GM18517 (cell line): ENCODE measurements around the gene MFRP.

ENCODE experiments used
- ATAC-seq: cut with Tn5 transposase; IDR thresholded peaks from one replicate; pipeline ENCODE4 v1.9.1; 2021; ENCODE audit warnings: mild to moderate bottlenecking, moderate library complexity; ENCODE audit not compliant: unreplicated experiment

Gene MFRP

DNA sequence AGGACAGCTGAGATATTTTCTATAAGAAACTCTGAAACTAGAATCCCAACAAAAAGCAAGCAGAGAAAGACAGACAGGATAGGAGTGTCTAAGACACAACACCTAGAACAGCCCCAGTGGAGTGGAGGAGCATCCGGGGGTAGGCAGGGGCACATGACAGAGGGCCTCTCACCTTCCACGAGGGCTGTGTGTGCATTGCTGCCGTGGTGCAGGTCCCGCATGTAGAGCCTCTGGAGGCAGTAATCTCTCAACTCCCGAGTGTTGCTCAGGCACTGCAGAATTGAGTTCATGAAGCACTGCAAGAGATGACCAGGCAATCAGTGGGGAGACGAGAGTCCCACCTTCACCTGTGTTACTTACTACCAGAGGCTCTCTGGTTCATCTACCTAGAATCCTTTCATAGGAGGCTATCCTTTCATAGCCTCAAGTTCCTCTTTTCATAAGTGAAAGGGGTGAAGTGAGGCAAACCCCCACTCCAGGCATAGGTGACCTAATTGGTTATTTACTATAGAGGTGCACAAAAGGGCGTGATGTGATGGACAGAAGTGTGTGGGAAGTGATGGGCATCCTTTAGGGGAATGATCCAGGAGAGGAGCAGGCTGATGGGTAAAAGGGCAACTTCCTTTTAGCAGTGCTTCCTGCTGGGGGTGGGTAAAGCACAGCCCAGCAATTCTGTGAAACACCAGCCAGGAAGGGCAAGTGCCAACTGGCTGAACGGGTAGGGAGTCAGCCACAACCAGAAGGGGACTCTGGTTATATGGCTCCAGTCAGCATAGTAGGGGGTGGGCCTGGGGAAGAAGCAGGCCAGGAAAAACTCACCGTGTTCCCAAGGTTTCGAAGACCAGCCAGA lies 13.1 kb upstream of the MFRP start:
- no peak for ATAC-seq

- ATAC-seq, result no peak
Observed at GRCh38 chr11:119357074-119357473, 10.6 kb upstream of the MFRP start.

DNA sequence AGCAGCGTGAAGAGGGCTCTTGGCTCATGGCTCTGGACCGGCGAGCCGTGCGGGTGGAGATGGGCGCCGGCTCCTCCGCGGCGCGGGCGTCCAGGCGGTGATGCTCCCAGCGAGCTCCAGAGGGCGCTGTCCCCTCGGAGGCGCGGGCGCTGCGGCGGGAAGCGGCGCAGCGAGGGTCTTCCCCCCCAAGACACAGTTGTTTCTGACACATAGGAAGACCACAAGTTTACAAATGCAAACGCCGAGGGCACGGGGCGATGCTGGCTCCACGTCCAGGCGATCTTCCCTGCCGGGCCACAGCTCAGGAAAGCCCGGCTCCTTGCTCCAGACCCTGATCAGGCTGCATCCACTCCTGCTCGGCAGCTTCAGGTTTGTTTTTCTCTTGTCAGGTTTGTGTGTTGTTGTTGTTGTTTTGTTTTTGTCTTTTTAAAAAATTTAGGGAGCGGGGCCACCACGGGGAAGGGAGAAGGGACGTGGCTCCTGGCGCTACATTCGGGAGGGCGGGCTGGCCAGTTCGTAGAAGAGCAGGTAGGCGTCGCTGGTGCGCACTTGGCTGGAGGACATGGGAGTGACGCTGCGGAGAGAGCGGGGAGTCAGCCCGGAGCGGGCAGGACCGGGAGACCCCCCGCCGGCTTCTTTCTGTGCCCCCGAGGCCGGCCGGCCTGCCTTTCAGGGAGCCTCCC lies 10.0 kb upstream of the MFRP start:
- no peak for ATAC-seq

- no peak for ATAC-seq
Observed at GRCh38 chr11:119355091-119355843, 8.8 kb upstream of the MFRP start.

- no peak for ATAC-seq
Observed at GRCh38 chr11:119352857-119353260, 6.4 kb upstream of the MFRP start.

- ATAC-seq, result no peak
Observed at GRCh38 chr11:119351232-119351631, 4.7 kb upstream of the MFRP start.

GRCh38 chr11:119350302-119350701 lies 3.8 kb upstream of the MFRP start:
- no peak for ATAC-seq

DNA sequence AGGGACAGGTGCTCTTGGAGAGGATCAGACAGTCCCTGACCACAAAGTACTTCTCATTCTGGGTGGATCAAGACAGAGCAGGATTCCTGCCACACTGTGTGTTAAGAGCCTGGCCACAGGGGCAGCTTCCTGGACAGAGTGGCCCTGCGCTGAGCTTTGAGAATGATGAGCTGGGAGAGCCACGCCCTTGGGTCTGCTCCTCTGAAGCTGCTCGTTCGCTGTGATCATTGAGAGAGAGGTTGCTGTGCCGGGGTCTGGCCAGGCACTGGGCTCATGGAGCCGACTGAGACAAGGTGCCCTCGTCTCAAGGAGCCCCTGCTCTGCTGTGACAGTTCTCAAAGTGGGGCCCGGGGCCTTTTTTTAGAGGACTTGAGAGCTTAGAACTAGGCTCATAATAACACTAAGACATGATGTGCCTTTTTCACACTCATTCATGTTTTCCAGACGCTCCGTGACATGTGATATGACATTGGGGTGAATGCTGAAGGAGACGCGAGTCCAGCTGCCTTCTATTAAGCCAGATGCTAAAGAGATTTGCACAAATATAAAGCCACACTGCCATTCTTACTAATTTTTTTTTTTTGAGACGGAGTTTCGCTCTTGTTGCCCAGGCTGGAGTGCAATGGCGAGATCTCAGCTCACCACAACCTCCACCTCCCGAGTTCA lies 1.6 kb upstream of the MFRP start:
- ATAC-seq, result no peak

DNA sequence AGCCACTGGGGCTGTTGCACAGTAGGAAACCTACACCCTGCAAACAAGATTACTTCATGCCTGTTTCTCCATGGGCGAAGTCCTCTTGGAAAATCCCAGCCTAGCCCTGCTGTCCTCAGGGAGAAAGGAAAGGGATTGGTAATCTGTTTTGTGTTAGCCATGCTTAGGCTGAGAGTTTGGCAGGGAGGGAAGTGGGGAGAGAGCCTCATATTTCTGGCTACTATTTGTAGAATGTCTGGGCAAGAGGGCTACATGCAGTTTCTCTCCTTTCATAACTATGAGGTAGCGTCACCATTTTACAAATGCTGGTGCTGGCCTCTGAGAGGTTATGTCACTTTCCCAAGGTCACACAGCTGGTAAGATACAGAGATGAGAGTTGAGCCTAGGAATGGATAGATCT lies 737 bp upstream of the MFRP start:
- ATAC-seq, result no peak

GRCh38 chr11:119345685-119346084 lies 820 bp downstream of the MFRP start:
- ATAC-seq, result no peak

- ATAC-seq, result no peak
Observed at GRCh38 chr11:119344291-119345010, 2.1 kb downstream of the MFRP start.

- no peak for ATAC-seq
Observed at GRCh38 chr11:119343726-119344125, 2.8 kb downstream of the MFRP start.

- ATAC-seq, result no peak
Observed at GRCh38 chr11:119342362-119343130, 4.0 kb downstream of the MFRP start.

DNA sequence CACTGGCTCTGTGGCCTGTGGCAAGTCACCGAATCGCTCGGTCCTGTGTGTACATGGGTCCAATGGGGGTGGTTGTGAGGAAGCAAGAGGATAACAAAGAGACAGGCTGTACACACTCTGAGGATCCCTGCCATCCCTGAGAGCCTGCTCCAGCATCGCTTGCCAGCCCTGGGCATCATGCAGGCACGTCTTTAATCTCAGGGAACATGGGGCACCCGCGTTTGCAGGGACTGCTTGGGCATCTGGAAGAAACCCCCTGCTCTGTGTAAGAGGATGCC lies 4.5 kb downstream of the MFRP start:
- ATAC-seq, result no peak

- no peak for ATAC-seq
Observed at GRCh38 chr11:119341222-119342022, 5.1 kb downstream of the MFRP start.

DNA sequence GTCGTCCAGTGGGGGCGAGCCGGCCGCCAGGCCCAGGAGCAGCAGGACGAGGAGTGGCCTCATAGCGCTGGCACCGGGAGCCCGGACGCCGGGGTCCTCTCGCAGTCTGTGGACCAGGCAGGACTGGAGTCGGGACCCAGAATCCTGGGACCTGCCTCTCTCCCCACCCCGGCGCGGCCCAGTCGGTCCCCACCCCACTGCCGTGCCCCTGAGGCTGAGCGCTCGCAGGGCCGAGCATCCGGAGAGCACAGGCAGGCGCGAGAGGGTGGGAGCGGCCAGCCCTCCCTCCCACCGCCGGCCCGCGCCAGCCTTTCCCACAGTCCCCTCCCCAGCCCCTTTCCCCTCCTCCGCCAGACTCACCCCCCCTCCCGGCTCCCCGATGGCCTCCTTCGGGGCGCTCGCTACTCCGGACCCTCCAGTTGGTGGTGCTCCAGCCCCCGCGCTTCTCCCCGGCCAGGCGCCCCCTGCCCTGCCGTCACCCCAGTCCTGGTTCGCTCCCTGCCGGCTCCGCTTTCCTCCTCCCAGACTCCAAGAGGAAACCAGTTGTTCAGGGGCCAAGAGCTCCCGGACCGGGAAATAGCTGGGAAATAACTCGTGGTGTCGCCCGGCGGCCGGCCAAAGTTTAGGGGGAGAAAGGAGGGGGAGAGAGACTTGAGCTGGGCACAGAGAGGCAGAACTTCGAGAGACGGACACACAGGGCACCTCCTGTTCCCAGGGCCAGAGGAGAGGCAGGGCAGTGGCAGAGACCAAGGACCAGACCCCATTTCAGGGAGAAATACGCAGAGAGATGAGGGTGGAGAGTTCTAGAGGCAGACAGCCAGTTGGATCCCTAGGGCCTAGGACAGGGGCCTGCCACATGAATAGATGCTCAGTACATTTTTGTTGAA lies 5.9 kb downstream of the MFRP start, which contains the start of gene C1QTNF5:
TSS of gene C1QTNF5 (minus strand) at position 549 of the 887 bp plus-strand sequence. CDS start at position 63, 486 bp downstream.
- ATAC-seq, result no peak

DNA sequence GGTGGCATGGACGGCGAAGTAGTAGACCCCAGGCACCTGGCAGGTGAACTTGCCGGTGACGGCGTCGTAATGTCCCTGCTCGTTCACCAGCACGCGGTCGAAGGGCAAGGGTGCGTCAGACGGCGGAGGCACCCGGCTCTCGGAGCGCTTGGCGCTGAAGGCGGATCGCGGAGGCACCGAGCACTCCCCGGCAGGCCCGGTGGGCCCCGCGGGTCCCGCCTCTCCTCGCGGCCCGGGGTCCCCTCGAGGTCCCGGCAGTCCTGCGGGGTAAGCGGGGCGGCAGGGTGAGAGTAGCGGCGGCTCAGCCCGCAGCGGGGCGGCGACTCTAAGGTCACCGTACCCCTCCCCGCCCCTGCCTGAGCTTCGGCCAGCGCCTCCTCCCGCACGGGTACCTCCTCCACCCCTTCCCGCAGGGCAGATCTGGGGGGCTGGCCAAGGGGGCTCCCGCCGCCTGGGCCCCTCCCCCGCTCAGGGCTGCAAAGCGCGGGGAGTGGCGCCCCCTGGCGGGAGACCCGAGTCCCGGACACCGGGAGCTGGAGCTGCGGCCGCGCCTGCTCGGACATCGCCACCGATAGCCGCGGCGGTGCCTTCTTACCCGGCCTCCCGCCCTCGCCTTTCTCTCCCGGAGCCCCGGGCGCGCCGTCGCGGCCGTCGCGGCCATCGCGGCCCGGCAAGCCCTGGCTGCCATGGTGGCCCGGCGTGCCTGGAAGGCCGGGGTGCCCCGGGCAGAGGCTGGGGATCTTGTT lies 6.7 kb downstream of the MFRP start:
- no peak for ATAC-seq
